ENCODE results near the gene USP44. TPM values are rescaled to one million over a fixed set of nuclear protein-coding genes. Genes with fewer than 3 reads are reported as not detected.

USP44 gene
- total and polyA plus RNA-seq, 2 of the 13 experiments (the other 11 are each of a cell fraction or from before 2014, with no cell fraction given) = 0.05 to 0.07 TPM

DNA sequence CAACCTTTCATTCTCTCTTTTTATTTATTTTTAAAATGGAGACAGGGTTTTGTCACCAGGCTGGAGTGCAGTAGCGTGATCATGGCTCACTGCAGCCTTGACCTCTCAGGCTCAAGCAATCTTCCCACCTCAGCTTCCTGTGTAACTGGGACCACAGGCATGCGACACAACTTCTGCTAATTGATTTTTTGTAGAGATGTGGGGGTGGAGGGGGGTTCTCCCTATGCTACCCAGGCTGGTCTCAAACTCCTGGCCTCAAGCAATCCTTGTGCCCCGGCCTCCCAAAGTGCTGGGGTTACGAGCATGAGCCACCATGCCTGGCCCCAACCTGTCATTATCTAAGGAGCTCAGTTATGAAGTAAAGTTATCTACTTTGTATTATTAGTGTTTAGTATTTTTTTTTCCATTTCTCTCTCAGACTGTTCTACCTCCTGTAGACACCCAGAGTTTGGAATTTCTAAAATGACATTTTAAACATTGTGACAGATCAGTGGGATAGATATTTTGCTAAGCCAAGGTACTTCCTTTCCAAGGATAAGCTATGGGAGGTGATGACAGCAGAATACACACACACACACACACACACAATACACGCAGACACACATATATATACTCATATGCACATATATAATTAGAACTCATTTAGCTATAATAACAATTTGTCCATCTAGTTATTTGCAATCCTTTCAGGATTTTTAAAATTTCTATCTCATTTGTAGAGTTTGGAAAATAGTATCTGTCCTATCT, 2.1 kb upstream of the USP44 start:
- CTCF ChIA-PET (ENCODE audit: low intra/inter-chr PET ratio, low total read pairs) = no interaction called here
- H3K9me3 ChIP-seq (ENCODE audit: low read length) = peaks cover 4% of the 10 kb centered on the region
- POLR2A ChIA-PET = no interaction called here
- H2AFZ ChIP-seq (ENCODE audit: low read length) = no peak overlapping the region
- no peaks in the 10 kb centered on the region; the same call in 1 of the 2 replicates for H3K4me1 ChIP-seq (ENCODE audit: insufficient read depth, low read length)
- no peak overlapping the region for H3K9ac ChIP-seq (ENCODE audit: insufficient read depth, low read depth, low read length)
- FAIRE-seq (no peak), ATAC-seq (no peak), DNase-seq (ENCODE audit: low spot score) (no peak)
- H3K79me2 ChIP-seq (ENCODE audit: insufficient read depth, low read length) = no peaks in the 10 kb centered on the region
- in situ Hi-C loops (cut with HindIII; ENCODE audit: extremely low pct_ligation_motif_present, low pct_unique_long_range_greater_than_20kb) = no loop called here
- no peak overlapping the region for H3K4me2 ChIP-seq (ENCODE audit: low read depth, low read length)
- H3K4me3 ChIP-seq (replicated peaks in 1 of 3; ENCODE audit: insufficient read depth in 1 of 3, low read depth in 2 of 3, low read length in 3 of 3) = no peak overlapping the region
- intact Hi-C loops (cut with micrococcal nuclease; ENCODE audit: unreplicated experiment) = no loop called here
- H3K27ac ChIP-seq (ENCODE audit: extremely low read length, insufficient read depth, low read length) = no peak overlapping the region
- 33% methylated on average over 5 of the region's 5 CpGs for WGBS (ENCODE audit: low lambda C conversion rate)
- H3K27me3 ChIP-seq (ENCODE audit: control insufficient read depth in 1 of 2, insufficient read depth in 2 of 2, low read length in 2 of 2) = peaks cover 0 to 17% of the 10 kb centered on the region in 2 experiments; a peak in 2 of 5 replicates
- H4K20me1 ChIP-seq (ENCODE audit: insufficient read depth, low read length) = no peaks in the 10 kb centered on the region
- BruUV-seq (replicated peaks) = no TSS peak
- TF ChIP-seq THAP8 (CRISPR knock-in tag; IDR thresholded peaks at IDR 0.05; ENCODE audit: borderline replicate concordance) (no peak), ZNF263 (CRISPR knock-in tag; IDR thresholded peaks at IDR 0.05) (no peak), RARA (CRISPR knock-in tag; IDR thresholded peaks at IDR 0.05) (0 out of 2 replicates have a peak, but pooled peaks have one; percentile 10)
- TF ChIP-seq, protein P1, sequence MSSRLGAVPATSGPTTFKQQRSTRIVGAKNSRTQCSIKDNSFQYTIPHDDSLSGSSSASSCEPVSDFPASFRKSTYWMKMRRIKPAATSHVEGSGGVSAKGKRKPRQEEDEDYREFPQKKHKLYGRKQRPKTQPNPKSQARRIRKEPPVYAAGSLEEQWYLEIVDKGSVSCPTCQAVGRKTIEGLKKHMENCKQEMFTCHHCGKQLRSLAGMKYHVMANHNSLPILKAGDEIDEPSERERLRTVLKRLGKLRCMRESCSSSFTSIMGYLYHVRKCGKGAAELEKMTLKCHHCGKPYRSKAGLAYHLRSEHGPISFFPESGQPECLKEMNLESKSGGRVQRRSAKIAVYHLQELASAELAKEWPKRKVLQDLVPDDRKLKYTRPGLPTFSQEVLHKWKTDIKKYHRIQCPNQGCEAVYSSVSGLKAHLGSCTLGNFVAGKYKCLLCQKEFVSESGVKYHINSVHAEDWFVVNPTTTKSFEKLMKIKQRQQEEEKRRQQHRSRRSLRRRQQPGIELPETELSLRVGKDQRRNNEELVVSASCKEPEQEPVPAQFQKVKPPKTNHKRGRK (CRISPR knock-in tag; IDR thresholded peaks at IDR 0.05) = no peak
- H3K36me3 ChIP-seq (replicated peaks in 1 of 2; ENCODE audit: control insufficient read depth in 1 of 2, insufficient read depth in 2 of 2, low read length in 2 of 2) = no peaks in the 10 kb centered on the region

All from HepG2 (cell line).